ENCODE results near the gene ATF6B. TPM values are rescaled to one million over a fixed set of nuclear protein-coding genes. Genes with fewer than 3 reads are reported as not detected.

The ATF6B gene
- total RNA-seq, 1 donor from 2014 or later: 83.7 TPM

- no peaks in the 10 kb centered on the region for H3K27me3 ChIP-seq (ENCODE audit: low read depth)
- no peaks in the 10 kb centered on the region for H3K9me3 ChIP-seq
- H3K27ac ChIP-seq: peak within 1 kb of the TSS; percentile 69
- ATAC-seq: no peak
- TF ChIP-seq CTCF (IDR thresholded peaks at IDR 0.05): no peak
- H3K36me3 ChIP-seq: peaks cover 36% of the 10 kb centered on the region
- intact Hi-C loops (cut with DNase I): no loop called here
- no peaks in the 10 kb centered on the region for H3K4me1 ChIP-seq
- DNase-seq: no peak
- H3K4me3 ChIP-seq: no peak within 1 kb of the TSS
These were observed 36.2 kb upstream of the ATF6B start, which contains the start of gene EGFL8 for GRCh38 chr6:32164295-32164694. Gene EGFL8 (plus strand): TSS chr6:32164595. CDS start chr6:32166166, 1,571 bp downstream.

- peak; percentile 4 to 22 for ATAC-seq
- no peak for TF ChIP-seq CTCF (IDR thresholded peaks at IDR 0.05)
These were observed 35.7 kb upstream of the ATF6B start for GRCh38 chr6:32163559-32164258.

GRCh38 chr6:32158052-32158451 lies 30.0 kb upstream of the ATF6B start:
- Histone ChIP-seq H3K9me3 (no peaks in the 10 kb centered on the region), H3K27ac (no peak overlapping the region), H3K4me3 (no peak overlapping the region), H3K27me3 (ENCODE audit: low read depth) (peaks cover 11% of the 10 kb centered on the region), H3K36me3 (peaks cover 28% of the 10 kb centered on the region), H3K4me1 (peaks cover 17% of the 10 kb centered on the region)
- intact Hi-C loops (cut with DNase I): no loop called here
- ATAC-seq (no peak), DNase-seq (no peak)
- no peak for TF ChIP-seq CTCF (IDR thresholded peaks at IDR 0.05)

More at GRCh38 chr6:32163559-32164258, 35.7 kb upstream of the ATF6B start:
- no peaks in the 10 kb centered on the region for H3K4me1 ChIP-seq
- no peak overlapping the region for H3K4me3 ChIP-seq
- H3K27ac ChIP-seq: peak overlapping the region; percentile 69
- no peaks in the 10 kb centered on the region for H3K9me3 ChIP-seq
- peaks cover 35% of the 10 kb centered on the region for H3K36me3 ChIP-seq
- DNase-seq: no peak
- H3K27me3 ChIP-seq (ENCODE audit: low read depth): no peaks in the 10 kb centered on the region
- intact Hi-C loops (cut with DNase I): no loop called here

GRCh38 chr6:32156891-32157290 lies 28.8 kb upstream of the ATF6B start:
- H3K27ac ChIP-seq: no peak overlapping the region
- ATAC-seq (no peak), DNase-seq (no peak)
- H3K4me3 ChIP-seq: no peak overlapping the region
- peaks cover 28% of the 10 kb centered on the region for H3K36me3 ChIP-seq
- intact Hi-C loops (cut with DNase I): no loop called here
- no peaks in the 10 kb centered on the region for H3K9me3 ChIP-seq
- TF ChIP-seq CTCF (IDR thresholded peaks at IDR 0.05): no peak
- peaks cover 15% of the 10 kb centered on the region for H3K27me3 ChIP-seq (ENCODE audit: low read depth)
- H3K4me1 ChIP-seq: peaks cover 27% of the 10 kb centered on the region

- Histone ChIP-seq H3K4me3 (peak overlapping the region; percentile 77), H3K4me1 (peaks cover 27% of the 10 kb centered on the region), H3K27ac (peak overlapping the region; percentile 84), H3K9me3 (no peaks in the 10 kb centered on the region), H3K36me3 (peaks cover 28% of the 10 kb centered on the region), H3K27me3 (ENCODE audit: low read depth) (peaks cover 25% of the 10 kb centered on the region)
- TF ChIP-seq CTCF (IDR thresholded peaks at IDR 0.05): peak; percentile 52
- intact Hi-C loops (cut with DNase I): no loop called here
- ATAC-seq (peak; percentile 81 to 83), DNase-seq (peak; percentile 67)
These were observed 26.6 kb upstream of the ATF6B start for GRCh38 chr6:32154514-32155161.

Measured in lower lobe of right lung (tissue), 2 donors.